Mammary epithelial cell (primary cell): ENCODE measurements around the gene DAO.

Experiments
- CTCF ChIP-seq, 2 donors: IDR thresholded peaks in 1 of 2; conservative IDR thresholded peaks in 1 of 2; 2 replicates each; pipeline ENCODE4 v1.5.1; 2011 to 2012; ENCODE audit warnings: inconsistent platforms in 2 of 2, low read length in 2 of 2, mild to moderate bottlenecking in 2 of 2, control low read depth in 1 of 2, low read depth in 1 of 2; ENCODE audit not compliant: insufficient read depth in 1 of 2; ENCODE audit errors: extremely low read depth in 1 of 2
- EZH2 ChIP-seq: IDR thresholded peaks from 2 replicates; pipeline ENCODE4 v1.6.1; 2012; ENCODE audit warnings: low read length, inconsistent platforms, borderline replicate concordance

DNA sequence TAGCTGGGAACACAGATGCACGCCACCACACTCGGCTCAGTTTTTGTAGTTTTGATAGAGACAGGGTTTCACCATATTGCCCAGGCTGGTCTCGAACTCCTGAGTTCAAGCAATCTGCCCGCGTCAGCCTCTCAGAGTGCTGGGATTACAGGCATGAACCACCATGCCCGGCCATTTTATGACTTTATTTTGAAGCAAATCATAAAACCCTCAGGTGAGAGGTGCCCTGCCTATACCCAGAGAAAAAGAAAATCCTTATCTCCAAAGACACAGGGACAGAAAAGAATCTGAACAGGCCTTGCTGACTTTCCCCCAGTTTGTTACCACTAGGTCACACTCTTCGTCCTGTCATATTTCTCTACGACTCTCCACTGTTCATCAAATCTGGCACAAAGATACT is 48.8 kb downstream of the DAO start:
- TF ChIP-seq CTCF (conservative IDR thresholded peaks at IDR 0.05 in 1 of 2, IDR thresholded peaks at IDR 0.05 in 1 of 2; ENCODE audit: extremely low read depth in 1 of 2, insufficient read depth in 1 of 2, low read depth in 1 of 2, low read length in 2 of 2) (no peak), EZH2 (no peak)
